ENCODE measurements around the gene NMNAT1.

- TF ChIP-seq CTCF (IDR thresholded peaks at IDR 0.05; ENCODE audit: poor library complexity) (no peak), EZH2 (IDR thresholded peaks at IDR 0.05; ENCODE audit: borderline replicate concordance) (no peak), EZH2phosphoT487 (IDR thresholded peaks at IDR 0.05; ENCODE audit: low read depth, severe bottlenecking, unreplicated experiment) (no peak)
These were observed 49.2 kb upstream of the NMNAT1 start for GRCh38 chr1:9894115-9894514.
